PFSK-1 (cell line): Measurements from ENCODE around the gene ELL.

Experiments used
- FOXP2 ChIP-seq: optimal IDR thresholded peaks from 2 replicates; pipeline ENCODE3; 2011; ENCODE audit warnings: borderline replicate concordance, control low read depth, inconsistent platforms; ENCODE audit not compliant: insufficient read depth; ENCODE audit errors: extremely low read length, extremely low read depth
- POLR2AphosphoS5 ChIP-seq: IDR thresholded peaks from 2 replicates; pipeline ENCODE4 v1.6.1; 2012; ENCODE audit warnings: low read depth, mild to moderate bottlenecking, control low read depth, low read length, moderate library complexity
- REST ChIP-seq, 2 experiments: IDR thresholded peaks; 2 replicates each; pipeline versions ENCODE4 v1.6.1 to v1.8.0; 2011 to 2012; ENCODE audit warnings: low read depth in 2 of 2, low read length in 2 of 2, control low read depth in 1 of 2, inconsistent platforms in 1 of 2, mild to moderate bottlenecking in 1 of 2, moderate library complexity in 1 of 2; ENCODE audit not compliant: insufficient read depth in 1 of 2
- SIN3A ChIP-seq: IDR thresholded peaks from 2 replicates; pipeline ENCODE4 v1.6.1; 2012; ENCODE audit warnings: mild to moderate bottlenecking, low read length, moderate library complexity, borderline replicate concordance; ENCODE audit not compliant: insufficient read depth
- TAF1 ChIP-seq: IDR thresholded peaks from 2 replicates; pipeline ENCODE4 v1.6.1; 2012; ENCODE audit warnings: low read length, control low read depth, borderline replicate concordance; ENCODE audit not compliant: insufficient read depth

The ELL gene

GRCh38 chr19:18476507-18477041 is 45.3 kb downstream of the ELL start:
- TF ChIP-seq FOXP2 (no peak), REST (IDR thresholded peaks at IDR 0.05; ENCODE audit: insufficient read depth in 1 of 2, low read depth in 2 of 2, low read length in 2 of 2) (no peak), TAF1 (no peak), SIN3A (no peak)

GRCh38 chr19:18475762-18476331 is 46.0 kb downstream of the ELL start:
- TF ChIP-seq FOXP2 (no peak), SIN3A (no peak), REST (IDR thresholded peaks at IDR 0.05; ENCODE audit: insufficient read depth in 1 of 2, low read depth in 2 of 2, low read length in 2 of 2) (no peak), POLR2AphosphoS5 (no peak), TAF1 (no peak)

GRCh38 chr19:18475004-18475453 is 46.8 kb downstream of the ELL start:
- no peak for TF ChIP-seq FOXP2
- no peak for TF ChIP-seq SIN3A
- no peak for TF ChIP-seq REST (IDR thresholded peaks at IDR 0.05; ENCODE audit: insufficient read depth in 1 of 2, low read depth in 2 of 2, low read length in 2 of 2)
- no peak for TF ChIP-seq TAF1
- TF ChIP-seq POLR2AphosphoS5, result no peak

DNA sequence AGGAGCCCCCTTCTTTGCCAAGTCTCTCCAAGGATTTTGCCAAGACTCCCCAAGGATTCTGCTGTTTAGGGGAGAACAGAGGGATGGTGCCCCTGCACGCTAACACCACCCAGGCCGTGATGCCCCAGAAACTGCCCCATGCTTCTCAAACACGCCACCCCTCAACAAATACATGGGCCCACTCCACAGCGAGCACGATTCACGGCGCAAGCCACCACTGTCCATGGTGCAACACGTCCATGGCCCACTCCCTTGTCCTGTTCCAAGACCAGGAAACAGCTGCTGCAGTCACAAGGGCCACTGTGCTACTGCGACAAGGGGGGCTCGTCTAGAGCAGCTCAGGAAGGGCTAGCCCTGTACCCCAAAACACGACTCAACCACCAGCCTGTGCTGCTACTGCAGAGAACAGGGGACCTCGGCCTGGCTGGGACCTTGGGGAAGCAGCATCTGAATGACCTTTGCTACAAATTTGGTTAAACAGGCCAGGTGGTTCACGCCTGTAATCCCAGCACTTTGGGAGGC is 47.4 kb downstream of the ELL start:
- TF ChIP-seq REST (IDR thresholded peaks at IDR 0.05; ENCODE audit: insufficient read depth in 1 of 2, low read depth in 2 of 2, low read length in 2 of 2) (no peak), TAF1 (no peak), SIN3A (no peak), FOXP2 (no peak), POLR2AphosphoS5 (no peak)
